WTC11 (cell line): ENCODE measurements around the gene TTLL10. TPM values are rescaled to one million over a fixed set of nuclear protein-coding genes. Genes with fewer than 3 reads are reported as not detected.

Source experiments
- ATAC-seq: fragments of 200-7000 bp; cut with Tn5 transposase; 2 replicates; pipeline ENCODE4 v1.10.0; 2021; ENCODE audit warnings: mild to moderate bottlenecking, moderate library complexity
- CTCF ChIA-PET: fragments of 300-600 bp; sonication (Branson Sonifier 250); formaldehyde crosslinking; loops from one replicate; lab custom pipeline; 2021; ENCODE audit warnings: antibody characterized with exemption; lab: Charles Lee
- POLR2A ChIA-PET: fragments of 350-600 bp; sonication (Branson Sonifier 250); formaldehyde crosslinking; loops from one replicate; lab custom pipeline; 2021; ENCODE audit warnings: antibody characterized with exemption; lab: Charles Lee
- DNase-seq: peaks from one replicate; pipeline ENCODE4 v3.0.0; 2021; ENCODE audit warnings: low spot score
- H3K27ac Mint-ChIP-seq: 2 replicates; pipeline ENCODE4 v1.8.0; 2021; ENCODE audit warnings: mixed read lengths
- H3K27me3 Mint-ChIP-seq: 2 replicates; pipeline ENCODE4 v1.8.0; 2021; ENCODE audit warnings: low read depth, mild to moderate bottlenecking, moderate library complexity, mixed read lengths
- H3K36me3 Mint-ChIP-seq: 2 replicates; pipeline ENCODE4 v1.8.0; 2021; ENCODE audit warnings: mixed read lengths
- H3K4me1 Mint-ChIP-seq: 2 replicates; pipeline ENCODE4 v1.8.0; 2022; ENCODE audit warnings: mixed read lengths
- H3K4me3 Mint-ChIP-seq: 2 replicates; pipeline ENCODE4 v1.8.0; 2021; ENCODE audit warnings: mild to moderate bottlenecking, moderate library complexity, mixed read lengths
- H3K9me3 Mint-ChIP-seq: 2 replicates; pipeline ENCODE4 v1.8.0; 2021; ENCODE audit warnings: mixed read lengths
- ATF1 ChIP-seq: sonication (generic); formaldehyde crosslinking; IDR thresholded peaks from 2 replicates; pipeline ENCODE4 v1.8.1; 2023; ENCODE audit warnings: mild to moderate bottlenecking, moderate library complexity, missing genetic modification reagents
- E2F5 ChIP-seq: sonication (generic); formaldehyde crosslinking; IDR thresholded peaks from 2 replicates; pipeline ENCODE4 v1.8.1; 2022; ENCODE audit warnings: mild to moderate bottlenecking, moderate library complexity, missing genetic modification reagents
- JAZF1 ChIP-seq: fragments of 250-450 bp; sonication (Bioruptor Pico); IDR thresholded peaks from 2 replicates; pipeline ENCODE4 v1.9.0; 2021; ENCODE audit warnings: moderate library complexity, mild to moderate bottlenecking, inconsistent platforms
- SMAD4 ChIP-seq: sonication (generic); formaldehyde crosslinking; IDR thresholded peaks from 2 replicates; pipeline ENCODE4 v1.8.0; 2022; ENCODE audit warnings: mild to moderate bottlenecking, missing genetic modification reagents
- SP1 ChIP-seq: sonication (generic); formaldehyde crosslinking; conservative IDR thresholded peaks from 2 replicates; pipeline ENCODE4 v1.8.1; 2022; ENCODE audit warnings: missing genetic modification reagents
- STAT6 ChIP-seq: sonication (generic); formaldehyde crosslinking; conservative IDR thresholded peaks from 2 replicates; pipeline ENCODE4 v1.8.1; 2023; ENCODE audit warnings: mild to moderate bottlenecking, low read depth, missing genetic modification reagents, moderate library complexity
- TCF7 ChIP-seq: sonication (generic); formaldehyde crosslinking; IDR thresholded peaks from 2 replicates; pipeline ENCODE4 v1.8.0; 2022; ENCODE audit warnings: mild to moderate bottlenecking, low read depth, missing genetic modification reagents, moderate library complexity
- USF2 ChIP-seq: sonication (generic); formaldehyde crosslinking; IDR thresholded peaks from 2 replicates; pipeline ENCODE4 v1.8.1; 2023; ENCODE audit warnings: mild to moderate bottlenecking, missing genetic modification reagents, moderate library complexity
- ZNF396 ChIP-seq: fragments of 250-450 bp; sonication (Bioruptor Pico); IDR thresholded peaks from 2 replicates; pipeline ENCODE4 v1.8.0; 2021; ENCODE audit warnings: mild to moderate bottlenecking, moderate library complexity, borderline replicate concordance
- total RNA-seq: library from RNA; stranded (reverse); gene quantifications from 3 replicates; pipeline ENCODE4 v1.2.3, GENCODE V29; 2021
- TF ChIP-seq, protein P1 (sequence below): fragments of 250-450 bp; sonication (Bioruptor Pico); IDR thresholded peaks from 2 replicates; pipeline ENCODE4 v1.8.0; 2021; ENCODE audit warnings: mild to moderate bottlenecking
- TF ChIP-seq, protein P2 (sequence below): sonication (generic); formaldehyde crosslinking; IDR thresholded peaks from 2 replicates; pipeline ENCODE4 v1.8.0; 2022; ENCODE audit warnings: mild to moderate bottlenecking, missing genetic modification reagents
- TF ChIP-seq, protein P3 (sequence below): sonication (generic); formaldehyde crosslinking; IDR thresholded peaks from 2 replicates; pipeline ENCODE4 v1.8.1; 2023; ENCODE audit warnings: mild to moderate bottlenecking, moderate library complexity, missing genetic modification reagents

The TTLL10 gene
- total RNA-seq, 1 experiment from 2014 or later = 1.1 TPM

DNA sequence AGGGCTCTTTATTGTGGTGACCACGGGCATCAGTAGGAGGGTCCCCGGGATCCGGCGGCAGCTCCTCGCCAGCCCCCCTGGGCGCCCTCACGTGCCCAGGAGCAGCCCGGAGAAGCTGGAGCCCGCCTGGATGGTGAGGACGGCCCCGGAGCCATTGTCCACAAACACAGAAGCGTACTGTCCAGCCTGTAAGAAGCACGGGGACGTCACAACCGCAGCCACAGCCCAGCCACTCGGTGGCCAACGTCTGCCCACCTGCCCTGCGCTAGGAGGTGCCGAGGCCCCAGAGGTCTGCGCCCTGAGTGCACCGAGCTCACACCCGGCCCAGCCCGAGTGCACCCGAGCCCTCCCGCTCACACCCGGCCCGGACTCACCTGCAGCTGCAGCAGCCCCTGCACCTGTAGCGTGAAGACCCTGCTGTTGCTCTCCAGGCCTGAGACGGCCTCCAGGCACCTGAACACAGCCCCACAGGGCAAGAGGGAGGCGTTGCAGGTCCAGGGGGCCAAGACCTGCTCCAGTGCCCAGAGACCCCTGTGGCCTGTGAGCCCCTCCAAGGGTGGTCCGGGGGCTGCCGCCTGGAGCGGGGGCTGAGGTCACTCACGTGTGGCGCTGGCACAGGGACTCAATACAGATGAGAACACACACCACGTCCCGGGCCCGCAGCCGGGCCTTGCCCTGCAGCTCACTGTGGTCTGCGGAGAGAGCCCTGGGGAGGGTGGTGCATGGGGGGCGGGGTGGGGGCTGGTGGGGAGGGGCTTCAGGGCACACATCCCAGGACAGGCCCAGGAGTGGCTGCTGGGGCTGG is 69.0 kb downstream of the TTLL10 start:
- Mint-ChIP-seq H3K9me3 (no peaks in the 10 kb centered on the region), H3K4me3 (no peak overlapping the region), H3K27ac (no peak overlapping the region), H3K4me1 (no peaks in the 10 kb centered on the region), H3K36me3 (no peaks in the 10 kb centered on the region), H3K27me3 (no peaks in the 10 kb centered on the region)
- DNase-seq (no peak), ATAC-seq (no peak)
- TF ChIP-seq STAT6 (CRISPR knock-in tag) (no peak), E2F5 (CRISPR knock-in tag) (no peak)
- TF ChIP-seq, protein P1, sequence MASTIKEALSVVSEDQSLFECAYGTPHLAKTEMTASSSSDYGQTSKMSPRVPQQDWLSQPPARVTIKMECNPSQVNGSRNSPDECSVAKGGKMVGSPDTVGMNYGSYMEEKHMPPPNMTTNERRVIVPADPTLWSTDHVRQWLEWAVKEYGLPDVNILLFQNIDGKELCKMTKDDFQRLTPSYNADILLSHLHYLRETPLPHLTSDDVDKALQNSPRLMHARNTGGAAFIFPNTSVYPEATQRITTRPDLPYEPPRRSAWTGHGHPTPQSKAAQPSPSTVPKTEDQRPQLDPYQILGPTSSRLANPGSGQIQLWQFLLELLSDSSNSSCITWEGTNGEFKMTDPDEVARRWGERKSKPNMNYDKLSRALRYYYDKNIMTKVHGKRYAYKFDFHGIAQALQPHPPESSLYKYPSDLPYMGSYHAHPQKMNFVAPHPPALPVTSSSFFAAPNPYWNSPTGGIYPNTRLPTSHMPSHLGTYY = no peak
- POLR2A ChIA-PET = no interaction called here
- CTCF ChIA-PET = interaction anchor here (1.1 kb wide), 1 partner anchor 62 kb away, joined by 3 read pairs; no protein-coding TSS in a partner anchor

- H3K4me3 Mint-ChIP-seq = no peak overlapping the region
- CTCF ChIA-PET = no interaction called here
- no peak for DNase-seq
- no peaks in the 10 kb centered on the region for H3K27me3 Mint-ChIP-seq
- no peaks in the 10 kb centered on the region for H3K4me1 Mint-ChIP-seq
- TF ChIP-seq SP1 (CRISPR knock-in tag) = no peak
- TF ChIP-seq USF2 = no peak
- TF ChIP-seq ZNF396 (CRISPR knock-in tag) = no peak
- no peak for TF ChIP-seq JAZF1
- TF ChIP-seq, all 79 proteins: peak for 0
- Mint-ChIP-seq H3K9me3 (no peaks in the 10 kb centered on the region), H3K27ac (no peak overlapping the region), H3K36me3 (no peaks in the 10 kb centered on the region)
- POLR2A ChIA-PET = no interaction called here
- no peak for ATAC-seq
Measured at GRCh38 chr1:1243266-1243660, 69.6 kb downstream of the TTLL10 start.

DNA sequence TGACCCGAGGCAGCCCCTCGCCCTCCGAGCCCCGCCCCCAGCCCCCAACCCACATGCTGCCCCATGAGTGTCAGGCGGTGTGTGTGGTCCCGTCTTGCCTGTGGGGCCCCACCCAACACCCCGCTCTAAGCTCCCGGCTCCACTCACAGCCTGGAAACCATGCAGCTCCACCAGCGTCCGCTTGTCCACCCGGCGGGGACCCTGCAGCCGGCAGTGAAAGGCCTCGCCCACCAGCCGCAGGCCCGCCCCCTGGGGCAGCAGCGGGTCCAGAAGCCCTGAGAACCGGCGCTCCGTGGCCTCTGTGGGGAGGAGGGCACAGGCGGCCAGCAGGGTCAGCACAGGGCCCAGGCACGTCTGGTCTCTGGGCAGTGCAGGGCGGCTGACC is 70.1 kb downstream of the TTLL10 start:
- ATAC-seq (no peak), DNase-seq (no peak)
- POLR2A ChIA-PET = no interaction called here
- Mint-ChIP-seq H3K36me3 (no peaks in the 10 kb centered on the region), H3K4me3 (no peak overlapping the region), H3K27me3 (no peaks in the 10 kb centered on the region), H3K4me1 (no peaks in the 10 kb centered on the region)
- TF ChIP-seq TCF7 (CRISPR knock-in tag) (no peak), SMAD4 (no peak), ATF1 (CRISPR knock-in tag) (no peak)
- TF ChIP-seq, protein P2, sequence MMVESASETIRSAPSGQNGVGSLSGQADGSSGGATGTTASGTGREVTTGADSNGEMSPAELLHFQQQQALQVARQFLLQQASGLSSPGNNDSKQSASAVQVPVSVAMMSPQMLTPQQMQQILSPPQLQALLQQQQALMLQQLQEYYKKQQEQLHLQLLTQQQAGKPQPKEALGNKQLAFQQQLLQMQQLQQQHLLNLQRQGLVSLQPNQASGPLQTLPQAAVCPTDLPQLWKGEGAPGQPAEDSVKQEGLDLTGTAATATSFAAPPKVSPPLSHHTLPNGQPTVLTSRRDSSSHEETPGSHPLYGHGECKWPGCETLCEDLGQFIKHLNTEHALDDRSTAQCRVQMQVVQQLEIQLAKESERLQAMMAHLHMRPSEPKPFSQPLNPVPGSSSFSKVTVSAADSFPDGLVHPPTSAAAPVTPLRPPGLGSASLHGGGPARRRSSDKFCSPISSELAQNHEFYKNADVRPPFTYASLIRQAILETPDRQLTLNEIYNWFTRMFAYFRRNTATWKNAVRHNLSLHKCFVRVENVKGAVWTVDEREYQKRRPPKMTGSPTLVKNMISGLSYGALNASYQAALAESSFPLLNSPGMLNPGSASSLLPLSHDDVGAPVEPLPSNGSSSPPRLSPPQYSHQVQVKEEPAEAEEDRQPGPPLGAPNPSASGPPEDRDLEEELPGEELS = no peak
- TF ChIP-seq, protein P3, sequence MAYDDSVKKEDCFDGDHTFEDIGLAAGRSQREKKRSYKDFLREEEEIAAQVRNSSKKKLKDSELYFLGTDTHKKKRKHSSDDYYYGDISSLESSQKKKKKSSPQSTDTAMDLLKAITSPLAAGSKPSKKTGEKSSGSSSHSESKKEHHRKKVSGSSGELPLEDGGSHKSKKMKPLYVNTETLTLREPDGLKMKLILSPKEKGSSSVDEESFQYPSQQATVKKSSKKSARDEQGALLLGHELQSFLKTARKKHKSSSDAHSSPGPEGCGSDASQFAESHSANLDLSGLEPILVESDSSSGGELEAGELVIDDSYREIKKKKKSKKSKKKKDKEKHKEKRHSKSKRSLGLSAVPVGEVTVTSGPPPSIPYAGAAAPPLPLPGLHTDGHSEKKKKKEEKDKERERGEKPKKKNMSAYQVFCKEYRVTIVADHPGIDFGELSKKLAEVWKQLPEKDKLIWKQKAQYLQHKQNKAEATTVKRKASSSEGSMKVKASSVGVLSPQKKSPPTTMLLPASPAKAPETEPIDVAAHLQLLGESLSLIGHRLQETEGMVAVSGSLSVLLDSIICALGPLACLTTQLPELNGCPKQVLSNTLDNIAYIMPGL = no peak
- TF ChIP-seq, all 79 proteins: peak for 0
- Mint-ChIP-seq H3K27ac (no peak overlapping the region), H3K9me3 (no peaks in the 10 kb centered on the region)
- CTCF ChIA-PET = interaction anchor here (0.8 kb wide), 1 partner anchor 48 kb away, joined by 3 read pairs; no protein-coding TSS in a partner anchor
